Calu3 (cell line): ENCODE measurements around the gene DTHD1. TPM values are rescaled to one million over a fixed set of nuclear protein-coding genes. Genes with fewer than 3 reads are reported as not detected.

Experiments used
- BruUV-seq: library from RNA; stranded (reverse); fragments of 400-500 nt; replicated peaks from 2 replicates; lab custom pipeline; 2021; lab: Mats Ljungman, UMichigan
- CTCF ChIA-PET: fragments of 300-600 bp; sonication (Branson Sonifier 250); formaldehyde crosslinking; loops from one replicate; lab custom pipeline; 2022; ENCODE audit warnings: antibody characterized with exemption; lab: Charles Lee
- DNase-seq: peaks from one replicate; pipeline ENCODE4 v3.0.0; 2022
- H3K27ac Mint-ChIP-seq: one replicate; pipeline ENCODE4 v1.8.0; 2022; ENCODE audit warnings: mixed read lengths; ENCODE audit not compliant: unreplicated experiment
- H3K27me3 Mint-ChIP-seq: one replicate; pipeline ENCODE4 v1.8.0; 2022; ENCODE audit warnings: mixed read lengths; ENCODE audit not compliant: unreplicated experiment
- H3K36me3 Mint-ChIP-seq: one replicate; pipeline ENCODE4 v1.8.0; 2022; ENCODE audit warnings: mild to moderate bottlenecking, moderate library complexity, mixed read lengths; ENCODE audit not compliant: insufficient read depth, unreplicated experiment
- H3K4me1 Mint-ChIP-seq: one replicate; pipeline ENCODE4 v1.8.0; 2022; ENCODE audit warnings: mild to moderate bottlenecking, low read depth, mixed read lengths; ENCODE audit not compliant: unreplicated experiment
- H3K4me3 Mint-ChIP-seq: one replicate; pipeline ENCODE4 v1.8.0; 2022; ENCODE audit warnings: mild to moderate bottlenecking, low read depth, moderate library complexity, mixed read lengths; ENCODE audit not compliant: unreplicated experiment
- H3K9me3 Mint-ChIP-seq: one replicate; pipeline ENCODE4 v1.8.0; 2022; ENCODE audit warnings: low read depth, mixed read lengths; ENCODE audit not compliant: unreplicated experiment
- intact Hi-C: fragments of 100-400 bp; cut with micrococcal nuclease; formaldehyde crosslinking; loops from one replicate; pipeline ENCODE4 v1.10.0; 2022; ENCODE audit not compliant: unreplicated experiment
- total RNA-seq: library from RNA; stranded (reverse); gene quantifications from 2 replicates; pipeline ENCODE4 v1.2.3, GENCODE V29; 2022
- TF ChIP-seq, protein P1 (sequence below): fragments of 200-600 bp; IDR thresholded peaks from one replicate; pipeline ENCODE4 v1.8.0; 2022; ENCODE audit warnings: antibody characterized with exemption; ENCODE audit not compliant: unreplicated experiment

The DTHD1 gene
- total RNA-seq, 1 experiment from 2014 or later: not detected

DNA sequence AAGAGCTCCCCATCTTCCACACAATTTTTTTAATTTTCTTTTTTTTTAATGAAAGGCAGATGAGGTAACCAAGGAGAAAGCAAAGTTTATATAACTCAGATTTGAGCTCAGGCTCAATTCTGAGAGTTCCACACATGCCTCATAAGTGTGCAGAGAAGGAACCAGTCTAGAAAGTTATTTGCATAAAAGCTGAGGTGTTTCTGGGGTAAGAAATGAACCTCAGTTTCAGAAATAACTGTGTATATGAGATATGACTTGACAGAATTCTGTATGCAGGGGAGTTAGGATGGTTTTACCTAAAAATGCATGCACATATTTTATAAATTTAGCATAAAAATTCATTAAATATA lies 51.3 kb downstream of the DTHD1 start:
- TF ChIP-seq, protein P1, sequence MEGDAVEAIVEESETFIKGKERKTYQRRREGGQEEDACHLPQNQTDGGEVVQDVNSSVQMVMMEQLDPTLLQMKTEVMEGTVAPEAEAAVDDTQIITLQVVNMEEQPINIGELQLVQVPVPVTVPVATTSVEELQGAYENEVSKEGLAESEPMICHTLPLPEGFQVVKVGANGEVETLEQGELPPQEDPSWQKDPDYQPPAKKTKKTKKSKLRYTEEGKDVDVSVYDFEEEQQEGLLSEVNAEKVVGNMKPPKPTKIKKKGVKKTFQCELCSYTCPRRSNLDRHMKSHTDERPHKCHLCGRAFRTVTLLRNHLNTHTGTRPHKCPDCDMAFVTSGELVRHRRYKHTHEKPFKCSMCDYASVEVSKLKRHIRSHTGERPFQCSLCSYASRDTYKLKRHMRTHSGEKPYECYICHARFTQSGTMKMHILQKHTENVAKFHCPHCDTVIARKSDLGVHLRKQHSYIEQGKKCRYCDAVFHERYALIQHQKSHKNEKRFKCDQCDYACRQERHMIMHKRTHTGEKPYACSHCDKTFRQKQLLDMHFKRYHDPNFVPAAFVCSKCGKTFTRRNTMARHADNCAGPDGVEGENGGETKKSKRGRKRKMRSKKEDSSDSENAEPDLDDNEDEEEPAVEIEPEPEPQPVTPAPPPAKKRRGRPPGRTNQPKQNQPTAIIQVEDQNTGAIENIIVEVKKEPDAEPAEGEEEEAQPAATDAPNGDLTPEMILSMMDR: no peak
- BruUV-seq: no TSS peak

DNA sequence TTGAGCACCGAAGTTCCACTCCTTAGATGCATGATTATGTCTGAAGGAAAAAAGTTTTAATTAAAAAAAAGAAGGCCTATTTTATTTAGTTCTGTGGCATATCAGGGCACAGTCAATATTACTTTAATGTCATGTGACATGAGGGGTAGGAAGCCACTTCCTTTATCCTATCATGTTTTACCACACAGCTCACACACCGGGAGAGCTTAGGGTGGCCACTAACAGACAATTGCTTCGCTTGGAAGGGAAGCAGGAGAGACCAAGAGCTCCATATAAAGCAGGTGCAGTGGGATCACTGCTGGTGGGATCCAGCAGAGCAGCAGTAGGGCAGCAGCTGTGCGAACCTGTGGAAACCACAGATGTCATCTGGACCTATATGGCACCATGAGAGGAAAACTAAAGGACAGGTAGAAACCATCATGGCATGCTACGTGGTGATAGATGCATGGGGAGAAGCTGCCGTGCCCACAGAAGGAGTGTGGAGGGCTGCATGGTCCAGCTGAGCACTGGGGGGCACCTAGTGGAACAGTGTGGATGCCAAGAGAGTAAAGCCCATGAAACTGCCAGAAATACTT lies 52.0 kb downstream of the DTHD1 start:
- no peaks in the 10 kb centered on the region for H3K9me3 Mint-ChIP-seq
- H3K27ac Mint-ChIP-seq: no peak overlapping the region
- intact Hi-C loops: no loop called here
- H3K4me1 Mint-ChIP-seq: no peaks in the 10 kb centered on the region
- H3K27me3 Mint-ChIP-seq: no peaks in the 10 kb centered on the region
- no peaks in the 10 kb centered on the region for H3K36me3 Mint-ChIP-seq
- DNase-seq: no peak
- CTCF ChIA-PET: no interaction called here
- BruUV-seq: no TSS peak
- no peak overlapping the region for H3K4me3 Mint-ChIP-seq
- TF ChIP-seq, protein P1: no peak

More for the DNA sequence above, 51.3 kb downstream of the DTHD1 start:
- H3K4me3 Mint-ChIP-seq: no peak overlapping the region
- intact Hi-C loops: no loop called here
- CTCF ChIA-PET: no interaction called here
- no peak overlapping the region for H3K27ac Mint-ChIP-seq
- H3K4me1 Mint-ChIP-seq: no peaks in the 10 kb centered on the region
- H3K9me3 Mint-ChIP-seq: no peaks in the 10 kb centered on the region
- no peaks in the 10 kb centered on the region for H3K27me3 Mint-ChIP-seq
- DNase-seq: no peak
- H3K36me3 Mint-ChIP-seq: no peaks in the 10 kb centered on the region

DNA sequence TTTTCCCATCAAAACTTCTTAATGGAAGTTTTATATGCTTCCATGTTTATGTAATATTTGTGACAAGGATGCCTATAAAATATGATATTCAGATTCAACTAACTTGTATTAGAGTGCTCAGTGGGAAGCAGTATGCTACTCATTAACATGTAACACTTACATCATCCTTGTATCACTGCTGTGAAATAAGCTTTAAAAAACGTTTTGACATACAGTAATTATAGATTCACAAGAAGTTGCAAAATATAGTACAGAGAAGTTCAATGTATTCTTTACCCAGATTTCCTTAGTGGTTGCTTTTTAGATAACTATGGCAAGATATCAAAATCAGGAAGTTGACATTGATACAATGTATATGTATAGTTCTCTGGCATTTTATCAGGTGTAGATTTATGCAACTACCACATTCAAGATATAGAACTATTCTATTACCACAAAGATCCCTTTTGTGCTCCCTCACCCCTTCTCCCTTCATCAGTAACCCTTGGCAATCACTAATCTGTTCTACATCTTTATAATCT lies 56.3 kb downstream of the DTHD1 start:
- TF ChIP-seq, protein P1: no peak
- BruUV-seq: no TSS peak
- no peak overlapping the region for H3K4me3 Mint-ChIP-seq
- no peaks in the 10 kb centered on the region for H3K36me3 Mint-ChIP-seq
- H3K9me3 Mint-ChIP-seq: no peaks in the 10 kb centered on the region
- H3K27me3 Mint-ChIP-seq: no peaks in the 10 kb centered on the region
- no peaks in the 10 kb centered on the region for H3K4me1 Mint-ChIP-seq
- no peak for DNase-seq
- intact Hi-C loops: no loop called here
- CTCF ChIA-PET: no interaction called here
- no peak overlapping the region for H3K27ac Mint-ChIP-seq

DNA sequence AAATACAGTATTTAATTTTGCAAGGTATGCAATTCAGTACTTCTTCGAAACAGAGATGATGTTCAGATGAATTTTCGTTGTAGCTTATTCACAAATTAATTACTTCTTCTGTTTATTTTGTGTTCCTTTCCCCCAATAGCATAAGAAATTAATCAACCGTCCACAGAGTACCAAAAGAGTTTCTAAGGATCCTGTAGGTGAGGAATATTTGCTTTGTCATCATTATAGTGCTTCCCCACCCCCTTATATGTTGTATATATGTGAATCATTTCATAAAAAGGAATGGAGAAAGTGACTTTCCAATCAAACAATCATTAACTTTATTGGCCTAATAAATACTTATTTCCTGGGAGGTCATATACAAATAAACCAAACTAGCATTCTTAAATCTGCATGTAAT lies 57.6 kb downstream of the DTHD1 start:
- no TSS peak for BruUV-seq
- CTCF ChIA-PET: no interaction called here
- Mint-ChIP-seq H3K4me3 (no peak overlapping the region), H3K4me1 (no peaks in the 10 kb centered on the region), H3K36me3 (no peaks in the 10 kb centered on the region), H3K27ac (no peak overlapping the region), H3K27me3 (no peaks in the 10 kb centered on the region), H3K9me3 (no peaks in the 10 kb centered on the region)
- intact Hi-C loops: no loop called here
- TF ChIP-seq, protein P1: no peak
- DNase-seq: no peak
